HG03469 (cell line): Measurements from ENCODE around the gene FAM180A.
"Not testable (repeated sequence)": the region's sequence is repeated elsewhere in the genome, so short reads cannot be mapped to it uniquely, and the experiment has no call there.

Source experiments
- ATAC-seq: cut with Tn5 transposase; IDR thresholded peaks from one replicate; pipeline ENCODE4 v1.9.1; 2021; ENCODE audit warnings: mild to moderate bottlenecking, moderate library complexity, moderate number of reproducible peaks; ENCODE audit not compliant: unreplicated experiment

Gene FAM180A

DNA sequence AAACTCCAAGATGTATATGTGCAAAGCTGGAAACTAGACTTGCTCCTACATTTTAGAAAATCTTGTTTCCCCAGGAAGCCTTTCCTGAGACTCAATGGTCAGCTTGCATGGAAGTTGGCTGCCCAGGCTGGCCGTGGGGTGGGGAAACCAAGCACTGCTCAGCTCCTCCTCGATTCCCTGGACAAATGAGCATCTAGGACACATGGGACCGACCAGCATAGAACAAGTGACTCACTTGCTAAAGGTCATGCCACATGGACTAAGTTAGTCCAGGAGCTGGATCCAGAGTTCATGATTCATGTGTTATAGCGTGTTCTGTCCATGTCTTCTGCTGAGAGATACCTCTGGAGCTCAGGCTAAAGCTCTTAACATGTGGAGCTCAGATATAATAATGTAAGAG is 6.2 kb downstream of the FAM180A start:
- no peak for ATAC-seq

DNA sequence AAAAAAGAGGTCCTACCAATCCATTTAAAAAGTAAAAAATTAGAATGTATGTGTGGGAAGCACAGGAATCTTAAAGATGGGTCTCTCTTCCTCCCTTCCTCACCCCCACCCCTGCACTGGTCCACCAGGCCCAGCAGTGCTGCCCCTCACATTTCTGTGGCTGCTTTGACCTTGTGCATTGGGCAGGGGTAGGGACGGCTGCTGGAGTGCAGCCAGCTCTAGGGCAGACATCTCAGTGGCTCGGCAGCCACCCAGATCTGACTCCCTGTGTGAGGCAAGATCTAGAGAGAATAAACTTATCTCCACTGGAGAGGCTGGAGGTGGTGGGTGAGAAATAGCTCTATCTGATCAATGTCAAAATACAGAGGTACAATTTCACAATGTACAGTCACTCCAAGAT is 6.7 kb downstream of the FAM180A start:
- no peak for ATAC-seq

DNA sequence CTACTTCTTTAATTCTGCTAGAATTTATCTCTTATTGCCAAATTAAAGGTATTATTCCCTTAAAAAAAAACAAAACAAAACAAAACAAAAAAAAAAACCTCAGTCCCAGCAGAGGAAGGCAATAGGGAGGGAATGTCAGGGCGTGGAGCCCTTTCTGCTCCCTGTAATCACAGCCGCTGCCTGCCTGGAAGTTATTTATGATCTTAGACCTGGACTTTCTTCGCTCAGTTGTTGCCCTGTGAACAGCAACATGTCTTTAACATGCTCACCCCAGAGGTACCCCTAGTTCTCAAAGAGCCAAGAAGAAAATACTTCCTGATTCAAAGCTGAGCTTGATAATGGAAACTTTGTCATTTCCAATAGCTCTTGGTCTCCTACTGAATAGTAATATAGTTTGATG is 7.7 kb downstream of the FAM180A start:
- ATAC-seq: no peak

DNA sequence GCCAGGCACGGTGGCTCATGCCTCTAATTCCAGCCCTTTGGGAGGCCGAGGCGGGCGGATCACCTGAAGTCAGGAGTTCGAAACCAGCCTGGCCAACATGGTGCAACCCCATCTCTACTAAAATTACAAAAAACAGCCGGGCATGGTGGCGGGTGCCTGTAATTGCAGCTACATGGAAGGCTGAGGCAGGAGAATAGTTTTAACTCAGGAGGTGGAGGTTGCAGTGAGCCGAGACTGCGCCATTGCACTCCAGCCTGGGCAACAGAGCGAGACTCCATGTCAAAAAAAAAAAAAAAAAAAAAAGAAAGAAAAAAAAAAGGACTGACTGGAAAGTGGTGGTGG is 11.3 kb downstream of the FAM180A start:
- not testable (repeated sequence) for ATAC-seq

DNA sequence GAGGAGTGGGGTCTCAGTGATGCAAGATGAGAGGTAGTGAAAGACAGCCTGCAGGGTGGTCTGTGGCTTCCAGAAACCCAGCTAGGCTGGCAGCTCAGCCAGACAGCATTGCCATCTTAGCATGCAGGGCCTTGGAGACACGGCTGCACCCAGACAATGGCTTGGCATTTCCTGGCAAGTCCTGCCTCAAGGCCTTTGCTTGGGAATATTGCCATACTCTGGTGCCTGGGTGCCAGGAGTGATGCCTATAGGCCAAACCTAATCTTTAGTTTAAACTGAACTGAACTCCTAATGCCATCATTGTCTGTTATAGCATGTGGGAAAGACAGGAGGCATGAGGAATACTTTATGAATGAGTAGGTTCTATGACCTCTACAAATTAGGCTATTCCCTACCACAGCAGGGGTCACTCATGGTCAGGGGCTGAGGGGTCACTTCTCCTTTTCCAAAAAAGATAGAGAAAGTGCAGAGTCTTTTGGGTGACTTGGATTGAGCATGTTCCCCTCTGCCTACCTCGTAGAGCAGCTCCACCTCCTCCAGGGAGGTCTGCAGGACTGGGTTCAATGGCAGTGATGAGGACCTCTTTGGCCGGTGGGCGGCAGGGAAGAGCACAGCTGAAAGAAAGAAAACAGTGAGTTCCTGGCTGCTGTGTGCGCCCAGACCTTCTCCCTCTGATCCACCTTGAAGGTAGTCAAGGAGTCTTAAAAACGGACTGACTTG is 11.9 kb downstream of the FAM180A start:
- no peak for ATAC-seq

- no peak for ATAC-seq
These were observed 14.3 kb downstream of the FAM180A start for GRCh38 chr7:135734343-135734689.

DNA sequence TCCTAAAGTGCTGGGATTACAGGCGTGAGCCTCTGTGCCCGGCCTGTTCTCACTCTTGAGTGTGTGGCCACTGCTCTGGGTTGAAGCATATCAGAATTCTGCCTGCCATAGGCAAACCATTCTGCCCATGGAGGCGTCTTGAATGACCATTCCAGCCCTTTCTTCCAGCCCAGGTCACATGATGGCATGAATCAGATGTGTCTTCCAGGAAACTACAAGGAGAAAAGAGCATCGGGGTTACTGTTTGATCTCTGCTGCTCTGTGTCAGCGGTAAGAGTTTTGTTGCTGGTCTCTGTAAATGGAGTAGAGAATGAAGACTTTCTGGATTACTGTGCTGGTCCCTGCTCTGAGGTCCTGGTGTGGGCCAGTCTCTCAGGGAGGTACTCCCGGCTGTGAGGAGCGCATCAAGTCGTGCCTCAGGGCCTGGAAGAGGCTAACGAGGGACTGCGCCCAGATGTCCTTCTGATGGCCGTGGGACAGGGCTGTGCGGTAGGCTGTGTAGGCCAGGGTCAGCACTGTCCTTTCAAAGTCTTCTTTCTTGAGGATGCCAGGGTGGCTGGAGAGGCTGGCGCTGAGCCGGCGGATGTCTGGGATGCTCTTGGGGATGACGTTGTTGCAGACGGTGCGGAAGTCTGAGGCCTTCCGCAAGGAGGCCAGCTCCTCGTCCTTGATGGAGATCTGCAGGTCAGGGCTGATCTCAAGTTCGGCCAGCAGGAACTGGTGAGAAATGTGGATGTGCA is 14.8 kb downstream of the FAM180A start:
- no peak for ATAC-seq

DNA sequence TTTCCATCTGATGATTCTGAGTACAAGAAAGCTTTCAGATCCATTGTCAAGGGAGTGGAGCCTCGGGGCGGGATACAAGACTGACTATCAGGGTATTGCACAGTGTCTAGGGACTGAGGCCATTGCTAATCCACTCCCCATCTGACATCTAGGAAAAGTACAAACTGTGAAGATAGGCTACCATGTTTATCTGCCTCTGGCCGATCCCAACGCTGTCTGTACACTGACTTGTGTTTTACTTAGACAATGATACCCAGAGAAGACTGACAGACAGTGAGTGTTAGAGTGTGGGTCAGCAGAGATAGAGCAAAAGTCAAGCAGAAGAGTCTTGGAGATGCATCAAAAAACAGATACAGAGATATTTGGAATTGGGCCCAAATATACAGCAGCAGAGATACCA is 17.5 kb downstream of the FAM180A start:
- ATAC-seq: no peak

- ATAC-seq: no peak
These were observed 19.4 kb downstream of the FAM180A start for GRCh38 chr7:135729230-135729629.

DNA sequence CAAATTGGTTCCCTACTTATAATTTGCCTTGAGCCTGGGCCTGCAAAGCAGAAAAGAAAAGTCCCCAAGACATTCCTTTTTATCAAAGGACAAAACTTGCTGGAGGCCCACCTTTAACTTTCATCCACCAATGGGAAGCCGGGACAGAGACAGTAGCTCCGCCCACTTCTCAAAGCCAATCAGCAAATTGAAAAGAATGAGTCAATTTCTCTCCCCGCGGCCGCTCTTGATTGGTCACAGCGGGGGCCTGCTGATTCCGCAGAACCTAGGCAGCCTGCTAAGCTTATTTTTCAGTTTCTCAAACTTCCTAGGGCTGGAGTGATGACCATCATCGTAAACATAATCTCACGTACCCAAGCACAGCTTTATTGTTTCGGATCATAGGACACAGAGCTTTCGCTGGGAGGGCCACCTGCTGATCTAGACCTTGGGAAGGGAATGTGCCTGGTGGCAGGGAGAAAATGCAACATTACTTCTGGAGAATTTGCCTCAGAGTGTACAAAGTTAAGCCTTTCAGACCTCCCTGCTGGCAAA is 20.4 kb downstream of the FAM180A start, which contains the start of gene SLC13A4:
Gene SLC13A4, minus strand, starts transcription at position 51 of the 534 bp plus-strand sequence. CDS start 690 bp downstream, outside the sequence.
- ATAC-seq: no peak

DNA sequence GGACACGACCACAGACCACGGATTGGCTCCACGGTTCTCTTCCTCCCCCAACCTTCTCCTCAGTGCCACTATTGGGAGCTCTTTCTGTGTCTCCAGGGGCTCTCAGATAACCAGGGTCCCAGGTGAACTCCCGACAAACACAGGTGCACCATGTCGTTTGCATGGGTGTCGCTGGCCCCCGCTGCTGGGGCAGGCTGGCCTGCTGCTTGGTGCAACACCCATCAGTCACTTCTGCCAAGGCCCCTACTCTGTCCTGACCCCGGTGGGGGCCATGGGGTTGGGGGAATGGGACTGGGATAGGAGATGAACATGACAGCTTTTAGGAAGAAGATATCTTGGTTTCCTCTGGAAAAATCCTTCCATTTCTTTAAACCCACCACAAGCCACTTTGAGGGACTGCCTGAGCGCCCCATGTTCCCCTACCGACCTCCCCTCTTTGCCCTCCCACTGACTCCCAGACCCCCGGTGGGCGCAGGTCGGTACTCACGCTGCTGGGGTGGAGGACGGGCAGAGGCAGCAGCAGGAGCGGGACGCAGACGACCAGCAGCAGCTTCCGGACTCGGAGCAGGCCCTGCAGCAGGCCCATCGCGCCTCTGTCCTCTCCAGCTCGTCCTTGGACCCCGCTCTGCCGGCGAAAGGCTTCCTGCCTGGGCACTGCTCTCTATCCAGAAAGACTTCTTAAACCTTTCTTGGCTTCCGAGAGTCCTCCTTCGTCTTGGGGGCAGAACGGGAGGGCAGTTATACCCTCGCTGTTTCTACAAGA is 21.5 kb downstream of the FAM180A start:
- ATAC-seq: no peak

- ATAC-seq: no peak
These were observed 22.3 kb downstream of the FAM180A start for GRCh38 chr7:135726276-135726788.

GRCh38 chr7:135723411-135723810 is 25.2 kb downstream of the FAM180A start:
- ATAC-seq: no peak

GRCh38 chr7:135721198-135721820 is 27.3 kb downstream of the FAM180A start:
- ATAC-seq: no peak

DNA sequence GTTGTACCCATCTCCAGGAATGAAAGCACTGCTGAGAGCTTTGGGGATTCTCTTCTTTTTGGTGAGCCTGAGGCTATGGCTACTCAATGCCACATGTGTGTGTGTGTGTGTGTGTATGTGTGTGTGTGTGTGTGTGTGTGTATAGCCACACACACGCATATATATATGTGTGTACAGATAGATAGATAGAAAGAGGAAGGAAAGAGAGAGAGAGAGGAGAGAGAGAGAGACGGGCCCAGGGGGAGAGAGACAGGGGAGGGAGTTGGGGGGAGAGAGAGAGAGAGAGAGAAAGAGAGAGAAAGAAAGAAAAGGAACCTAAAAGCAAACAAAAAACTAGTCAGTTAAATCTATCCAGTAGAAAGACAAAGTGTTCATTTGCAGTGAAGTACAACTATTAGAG is 28.9 kb downstream of the FAM180A start:
- no peak for ATAC-seq

DNA sequence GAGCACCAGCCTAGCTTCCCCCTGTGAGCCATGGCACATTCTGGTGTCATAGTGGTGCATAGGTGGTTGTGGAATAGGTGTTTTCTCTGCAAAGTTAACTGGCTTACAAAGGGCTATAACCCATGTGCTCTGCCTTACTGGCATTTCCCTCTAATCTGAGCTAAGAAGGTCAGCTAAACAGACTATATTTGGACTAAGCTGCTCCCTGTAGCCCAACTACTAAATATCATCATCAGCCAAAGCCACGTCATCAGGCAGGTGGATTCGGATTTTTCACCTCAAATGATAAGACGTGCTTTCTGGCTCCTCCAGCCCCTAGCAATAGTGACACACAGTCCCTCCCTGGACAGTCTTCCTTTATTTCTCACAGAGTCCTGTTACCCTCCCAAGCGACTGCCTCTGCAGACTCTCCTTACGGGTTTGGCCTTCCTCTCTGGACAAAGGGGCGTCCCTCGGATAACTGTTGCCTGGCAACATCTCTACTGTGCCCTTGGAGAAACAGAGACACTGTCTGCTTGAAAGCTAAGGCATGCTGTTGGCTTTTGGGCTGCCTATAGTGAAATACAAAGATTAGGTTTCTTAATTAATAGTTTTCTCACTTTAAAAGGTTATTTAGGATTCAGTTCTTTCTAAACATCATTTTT is 29.7 kb downstream of the FAM180A start:
- ATAC-seq: no peak

DNA sequence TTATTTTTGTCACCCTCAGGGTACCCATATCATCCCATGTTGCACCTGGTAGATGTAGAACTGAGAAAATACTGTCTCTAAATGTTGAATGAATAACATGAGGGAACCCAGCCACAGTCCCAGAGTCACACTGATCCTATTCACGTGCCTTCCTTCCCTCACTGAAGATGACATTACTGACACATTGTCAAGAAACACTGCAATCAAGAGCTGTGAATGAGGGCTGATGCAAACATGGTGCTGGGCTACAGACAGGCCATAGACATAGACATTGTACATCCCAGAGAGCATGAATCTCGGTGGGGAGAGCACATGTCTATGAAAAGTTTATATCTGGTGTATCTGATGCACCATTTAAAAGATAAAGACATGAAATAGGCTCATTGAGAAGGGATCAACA is 30.4 kb downstream of the FAM180A start:
- ATAC-seq: no peak

DNA sequence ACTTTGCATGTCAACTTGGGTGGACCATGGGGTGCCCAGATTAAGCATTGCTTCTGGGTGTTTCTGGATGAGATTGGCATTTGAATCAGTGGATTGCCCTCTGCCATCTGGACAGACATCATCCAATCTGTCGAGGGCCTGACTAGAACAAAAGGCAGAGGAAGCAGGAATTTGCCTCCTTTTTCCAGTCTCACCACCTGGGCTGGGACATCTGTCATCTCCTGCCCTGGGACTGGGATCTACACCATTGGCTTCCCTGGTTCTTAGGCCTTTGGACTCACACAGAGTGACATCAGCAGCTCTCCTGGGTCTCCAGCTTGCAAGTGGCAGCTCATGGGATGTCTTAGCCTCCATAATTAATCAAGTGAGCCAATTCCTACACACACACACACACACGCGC is 30.9 kb downstream of the FAM180A start:
- no peak for ATAC-seq

DNA sequence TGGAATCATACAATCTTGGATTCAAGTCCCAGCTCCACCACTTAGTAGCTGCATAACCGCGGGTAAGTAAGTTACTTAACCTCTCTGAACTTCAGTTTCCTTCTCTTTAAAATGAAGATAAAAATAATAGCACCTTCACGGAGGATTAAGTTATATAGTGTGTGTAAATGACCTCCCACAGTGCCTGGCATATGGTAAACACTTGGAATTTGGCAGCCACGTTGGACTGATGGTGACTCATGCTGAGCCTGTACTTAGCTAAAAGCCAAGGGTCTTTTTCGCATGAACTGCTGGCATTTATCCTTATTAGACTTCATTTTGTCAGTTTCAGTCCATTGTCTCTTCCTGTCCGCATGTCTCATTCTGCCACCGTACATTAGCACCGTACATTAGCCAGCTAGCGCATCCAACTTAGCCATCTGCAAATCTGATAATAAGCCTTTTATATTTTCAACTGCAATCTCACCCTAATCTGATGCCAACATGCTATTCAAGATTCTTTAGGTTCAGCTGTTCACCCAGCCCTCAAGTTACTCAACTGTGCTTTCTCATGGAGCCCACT is 31.9 kb downstream of the FAM180A start:
- no peak for ATAC-seq

DNA sequence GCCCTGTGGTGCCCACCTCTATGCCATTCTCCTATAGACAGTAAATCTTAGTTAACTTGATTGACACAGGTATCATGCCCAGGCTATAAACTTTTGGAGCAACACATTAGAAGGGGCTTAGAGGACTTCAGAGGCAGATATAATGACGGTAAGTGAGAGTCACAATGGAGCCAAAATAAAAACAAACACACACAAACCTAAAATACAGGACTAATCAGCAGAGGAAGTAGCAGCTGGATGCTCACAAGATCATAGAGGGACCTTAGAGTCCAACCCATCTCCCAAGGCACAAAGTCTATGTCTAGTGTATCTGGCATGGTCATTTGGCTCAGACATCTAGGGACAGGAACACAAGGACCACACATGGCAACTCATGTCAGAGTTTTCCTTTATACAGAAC is 32.9 kb downstream of the FAM180A start:
- ATAC-seq: no peak
